ENCODE measurements around the gene RTRAF.

RTRAF gene

DNA sequence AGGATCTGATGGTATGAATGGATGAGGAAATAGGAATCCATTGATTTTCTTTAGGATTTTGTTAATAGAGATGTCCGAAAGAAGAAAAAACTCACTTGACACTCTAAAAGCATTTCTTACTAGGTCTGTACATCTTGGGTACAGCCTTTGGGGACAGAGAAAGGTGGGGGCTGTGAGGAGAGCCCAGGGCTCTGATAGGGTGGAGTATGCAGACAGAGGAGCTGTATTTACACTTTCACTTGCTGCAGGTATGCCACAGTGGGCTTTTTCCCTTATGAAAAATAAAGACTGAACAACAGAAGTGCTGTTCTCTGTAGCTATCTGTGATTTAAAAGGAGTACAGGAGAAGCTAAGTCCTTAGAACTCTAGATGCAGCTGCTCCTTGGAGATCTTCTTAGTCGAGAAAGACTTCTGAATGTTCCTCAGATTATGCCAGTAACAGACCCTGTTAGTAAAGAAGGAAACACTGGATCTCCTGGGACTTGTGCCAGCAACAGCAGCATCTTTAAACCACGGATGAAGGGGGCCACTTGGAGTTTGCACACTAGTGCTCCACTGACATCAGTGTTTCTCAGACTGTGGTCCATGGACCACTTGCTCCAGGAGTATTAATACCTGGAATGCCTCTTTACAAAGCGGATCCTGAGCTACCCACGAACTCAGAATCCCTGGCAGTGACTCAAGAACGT lies 19.4 kb upstream of the RTRAF start:
- DNase-seq (ENCODE audit: low read depth), result no peak
- no peak overlapping the region for H3K4me3 ChIP-seq (ENCODE audit: low read depth, low read length)
- TF ChIP-seq, protein P1, sequence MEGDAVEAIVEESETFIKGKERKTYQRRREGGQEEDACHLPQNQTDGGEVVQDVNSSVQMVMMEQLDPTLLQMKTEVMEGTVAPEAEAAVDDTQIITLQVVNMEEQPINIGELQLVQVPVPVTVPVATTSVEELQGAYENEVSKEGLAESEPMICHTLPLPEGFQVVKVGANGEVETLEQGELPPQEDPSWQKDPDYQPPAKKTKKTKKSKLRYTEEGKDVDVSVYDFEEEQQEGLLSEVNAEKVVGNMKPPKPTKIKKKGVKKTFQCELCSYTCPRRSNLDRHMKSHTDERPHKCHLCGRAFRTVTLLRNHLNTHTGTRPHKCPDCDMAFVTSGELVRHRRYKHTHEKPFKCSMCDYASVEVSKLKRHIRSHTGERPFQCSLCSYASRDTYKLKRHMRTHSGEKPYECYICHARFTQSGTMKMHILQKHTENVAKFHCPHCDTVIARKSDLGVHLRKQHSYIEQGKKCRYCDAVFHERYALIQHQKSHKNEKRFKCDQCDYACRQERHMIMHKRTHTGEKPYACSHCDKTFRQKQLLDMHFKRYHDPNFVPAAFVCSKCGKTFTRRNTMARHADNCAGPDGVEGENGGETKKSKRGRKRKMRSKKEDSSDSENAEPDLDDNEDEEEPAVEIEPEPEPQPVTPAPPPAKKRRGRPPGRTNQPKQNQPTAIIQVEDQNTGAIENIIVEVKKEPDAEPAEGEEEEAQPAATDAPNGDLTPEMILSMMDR (IDR thresholded peaks at IDR 0.05; ENCODE audit: low read depth, low read length, missing control alignments), result no peak

DNA sequence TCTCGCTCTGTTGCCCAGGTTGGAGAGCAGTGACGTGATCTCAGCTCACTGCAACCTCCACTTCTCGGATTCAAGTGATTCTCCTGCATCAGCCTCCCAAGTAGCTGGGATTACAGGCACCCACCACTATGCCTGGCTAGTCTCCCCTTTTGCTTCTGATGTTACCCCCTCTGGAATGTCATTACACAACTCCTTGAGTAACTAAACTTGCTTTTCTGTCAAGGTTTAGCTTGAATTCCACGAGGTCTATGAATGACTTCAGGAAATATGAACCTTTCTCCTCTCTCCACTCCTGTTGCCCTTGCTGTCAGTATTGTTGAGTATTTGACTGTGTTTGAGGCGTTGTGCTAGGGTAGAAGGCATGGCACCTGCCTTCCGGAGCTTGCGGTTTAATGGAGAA lies 16.8 kb upstream of the RTRAF start:
- no peak overlapping the region for H3K4me3 ChIP-seq (ENCODE audit: low read depth, low read length)
- TF ChIP-seq, protein P1 (IDR thresholded peaks at IDR 0.05; ENCODE audit: low read depth, low read length, missing control alignments), result no peak
- DNase-seq (ENCODE audit: low read depth), result no peak

DNA sequence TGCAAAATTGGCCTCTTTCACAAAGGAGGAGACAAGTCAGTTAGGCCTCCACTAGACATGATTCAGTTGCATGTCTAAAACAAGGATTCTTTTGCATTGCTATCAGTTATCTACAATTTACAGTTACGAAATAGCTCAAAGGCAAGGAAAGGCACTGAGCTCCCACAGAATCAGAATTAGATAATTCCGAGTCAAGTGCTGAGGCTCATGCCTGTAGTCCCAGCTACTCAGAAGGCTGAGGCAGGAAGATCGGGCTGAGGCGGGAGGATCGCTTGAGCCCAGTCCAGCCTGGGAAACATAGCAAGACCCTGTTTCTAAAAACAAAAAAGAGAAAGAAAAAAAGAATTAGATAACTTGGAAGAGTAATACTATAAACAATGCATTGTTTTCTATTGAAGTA lies 12.3 kb upstream of the RTRAF start:
- DNase-seq (ENCODE audit: low read depth), result no peak
- H3K4me3 ChIP-seq (ENCODE audit: low read depth, low read length), result no peak overlapping the region
- TF ChIP-seq, protein P1 (IDR thresholded peaks at IDR 0.05; ENCODE audit: low read depth, low read length, missing control alignments), result no peak

DNA sequence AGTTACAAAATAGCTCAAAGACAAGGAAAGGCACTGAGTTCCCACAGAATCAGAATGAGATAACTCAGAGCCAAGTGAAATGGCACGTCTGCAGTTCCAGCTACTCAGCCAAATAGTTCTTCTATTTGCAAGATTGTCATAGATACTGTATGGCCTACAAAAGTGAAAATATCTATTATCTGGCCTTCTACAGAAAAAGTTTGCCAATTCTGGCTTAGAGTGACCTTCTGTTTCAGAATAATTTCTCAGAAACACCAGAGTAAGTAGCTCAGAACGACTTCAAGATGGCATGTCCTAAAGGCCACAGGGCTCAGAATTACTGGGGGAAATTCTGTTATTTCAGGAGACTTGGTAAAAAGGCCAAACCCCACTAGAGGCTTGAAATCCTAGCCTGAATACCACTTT lies 10.7 kb upstream of the RTRAF start:
- DNase-seq (ENCODE audit: low read depth), result no peak
- no peak overlapping the region for H3K4me3 ChIP-seq (ENCODE audit: low read depth, low read length)
- TF ChIP-seq, protein P1 (IDR thresholded peaks at IDR 0.05; ENCODE audit: low read depth, low read length, missing control alignments), result no peak

DNA sequence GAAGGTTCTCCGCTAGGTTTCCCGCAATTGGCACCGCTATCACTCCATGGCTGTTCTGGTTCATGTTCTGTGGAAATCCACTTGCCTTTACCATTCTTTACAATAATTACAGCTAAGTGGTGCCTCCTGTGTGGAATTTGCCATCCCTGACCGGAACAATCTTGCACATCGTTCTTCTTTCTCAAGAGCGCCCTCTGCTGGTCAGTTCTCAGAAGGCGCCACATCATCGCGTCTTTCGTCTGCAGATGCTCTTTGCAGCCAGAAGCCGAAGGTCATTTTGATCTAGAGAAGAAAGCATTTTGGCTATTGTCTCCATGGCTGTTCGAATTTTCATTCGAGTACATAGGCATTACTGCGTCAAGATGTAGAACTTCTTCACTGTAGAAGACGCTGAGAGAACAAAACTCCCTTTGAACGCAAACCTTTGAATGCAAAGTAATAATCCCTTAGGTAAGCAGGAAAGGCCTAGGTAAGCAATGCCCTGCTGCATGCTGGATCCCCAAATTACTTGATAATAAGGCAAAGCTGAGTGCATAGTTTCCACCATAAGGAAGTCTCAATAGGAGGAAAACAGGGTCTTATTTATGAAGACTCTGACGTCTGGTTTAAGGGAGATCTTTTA lies 10.1 kb upstream of the RTRAF start:
- TF ChIP-seq, protein P1 (IDR thresholded peaks at IDR 0.05; ENCODE audit: low read depth, low read length, missing control alignments), result peak; percentile 91
- H3K4me3 ChIP-seq (ENCODE audit: low read depth, low read length), result no peak overlapping the region
- peak; percentile 46 for DNase-seq (ENCODE audit: low read depth)

DNA sequence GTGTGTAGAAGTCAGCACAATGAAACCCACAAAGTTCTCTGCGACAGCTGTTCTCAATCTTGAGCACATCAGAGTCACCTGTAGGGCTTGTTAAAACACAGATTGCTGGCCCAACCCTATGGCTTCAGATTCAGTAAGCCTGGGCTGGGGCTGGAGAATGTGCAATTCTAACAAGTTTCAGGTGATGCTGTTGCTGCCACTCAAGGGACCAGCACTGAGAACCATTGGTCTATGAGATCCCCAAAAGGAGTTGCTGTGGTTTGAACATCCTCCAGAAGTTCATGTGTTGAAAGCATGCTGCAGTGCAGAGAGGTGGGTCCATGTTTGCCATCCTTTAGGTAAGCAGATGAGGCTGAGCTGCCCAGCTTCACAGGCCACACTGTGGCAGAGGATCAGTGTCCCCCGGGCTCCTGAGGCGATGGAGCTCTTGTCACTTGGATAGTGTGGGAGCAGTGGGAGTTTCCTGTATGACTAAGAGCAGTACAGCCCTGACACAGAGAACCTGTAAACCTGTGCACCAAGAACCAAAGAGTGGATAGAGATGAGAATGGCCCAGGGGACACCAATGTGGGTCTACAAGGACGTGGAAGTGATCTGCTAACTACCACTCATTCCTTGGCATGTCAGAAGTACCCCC lies 8.0 kb upstream of the RTRAF start:
- no peak overlapping the region for H3K4me3 ChIP-seq (ENCODE audit: low read depth, low read length)
- TF ChIP-seq, protein P1 (IDR thresholded peaks at IDR 0.05; ENCODE audit: low read depth, low read length, missing control alignments), result no peak
- no peak for DNase-seq (ENCODE audit: low read depth)
